Panc1 (cell line): ENCODE data around the gene TREML4.

Source experiments
- CTCF ChIP-seq: fragments of 450-650 bp; IDR thresholded peaks from 2 replicates; pipeline ENCODE4 v1.5.1; 2017; ENCODE audit warnings: mild to moderate bottlenecking
- POLR2AphosphoS5 ChIP-seq: IDR thresholded peaks from 2 replicates; pipeline ENCODE4 v1.6.1; 2012; ENCODE audit warnings: mild to moderate bottlenecking, low read depth, low read length, moderate library complexity
- REST ChIP-seq, 2 experiments: IDR thresholded peaks; 2 replicates each; pipeline ENCODE4 v1.6.1; 2011 to 2012; ENCODE audit warnings: low read depth in 2 of 2, control low read depth in 1 of 2, low read length in 1 of 2, mild to moderate bottlenecking in 1 of 2, moderate library complexity in 1 of 2; ENCODE audit not compliant: insufficient read depth in 1 of 2
- SIN3A ChIP-seq: IDR thresholded peaks from 2 replicates; pipeline ENCODE4 v1.6.1; 2012; ENCODE audit warnings: low read depth, mild to moderate bottlenecking, low read length, moderate library complexity, borderline replicate concordance; ENCODE audit not compliant: insufficient read depth
- TCF7L2 ChIP-seq: IDR thresholded peaks from 2 replicates; pipeline ENCODE4 v1.6.1; 2011; ENCODE audit warnings: mild to moderate bottlenecking, low read depth, low read length, inconsistent platforms

- no peak for TF ChIP-seq CTCF
- no peak for TF ChIP-seq SIN3A
- no peak for TF ChIP-seq REST (IDR thresholded peaks at IDR 0.05; ENCODE audit: insufficient read depth in 1 of 2, low read depth in 2 of 2, low read length in 1 of 2)
- no peak for TF ChIP-seq POLR2AphosphoS5
- no peak for TF ChIP-seq TCF7L2
Observed at GRCh38 chr6:41186031-41186562, 42.1 kb upstream of the TREML4 start.
